Upper lobe of left lung (tissue), 6 donors: ENCODE data around the gene GBX2. TPM values are rescaled to one million over a fixed set of nuclear protein-coding genes. Genes with fewer than 3 reads are reported as not detected.

Experiments
- ATAC-seq, 2 donors: fragments of 200-7000 bp; cut with Tn5 transposase; one replicate each; pipeline ENCODE4 v1.9.1; 2022; ENCODE audit warnings: mild to moderate bottlenecking in 2 of 2, moderate library complexity in 2 of 2; ENCODE audit not compliant: low FRiP score in 2 of 2
- DNase-seq, 2 donors: peaks; one replicate each; pipeline ENCODE4 v3.0.0-alpha.2; 2019 to 2020
- H3K27ac ChIP-seq, 4 donors: fragments of 200-600 bp; sonication (generic); one replicate each; pipeline ENCODE4 v1.5.1; 2016 to 2019
- H3K27me3 ChIP-seq, 4 donors: fragments of 200-600 bp; sonication (generic); one replicate each; pipeline ENCODE4 v1.5.1; 2017 to 2019
- H3K36me3 ChIP-seq, 4 donors: fragments of 200-600 bp; sonication (generic); one replicate each; pipeline ENCODE4 v1.5.1; 2016 to 2019
- H3K4me1 ChIP-seq, 4 donors: fragments of 200-600 bp; sonication (generic); one replicate each; pipeline ENCODE4 v1.5.1; 2018 to 2019
- H3K4me3 ChIP-seq, 4 donors: fragments of 200-600 bp; sonication (generic); one replicate each; pipeline ENCODE4 v1.5.1; 2017 to 2019; ENCODE audit warnings: mild to moderate bottlenecking in 2 of 4, moderate library complexity in 1 of 4
- H3K9me3 ChIP-seq, 4 donors: fragments of 200-600 bp; sonication (generic); one replicate each; pipeline ENCODE4 v1.5.1; 2018 to 2019
- CTCF ChIP-seq, 6 experiments: fragments of 450-650 bp in 4 of 6; fragments of 200-600 bp in 2 of 6; sonication (generic) in 2 of 6; IDR thresholded peaks; one replicate each; pipeline ENCODE4 v1.5.1; 2016 to 2019; ENCODE audit warnings: antibody characterized with exemption in 6 of 6
- EP300 ChIP-seq, 4 donors: sonication (generic); formaldehyde crosslinking; IDR thresholded peaks; one replicate each; pipeline ENCODE4 v1.5.1; 2017; ENCODE audit warnings: antibody characterized with exemption in 4 of 4, control low read depth in 2 of 4
- POLR2A ChIP-seq, 4 donors: fragments of 450-650 bp; IDR thresholded peaks; one replicate each; pipeline ENCODE4 v1.5.1; 2016 to 2017; ENCODE audit warnings: antibody characterized with exemption in 4 of 4, mild to moderate bottlenecking in 2 of 4
- POLR2AphosphoS5 ChIP-seq, 2 donors: sonication (generic); formaldehyde crosslinking; IDR thresholded peaks; one replicate each; pipeline ENCODE4 v1.5.1; 2017; ENCODE audit warnings: antibody characterized with exemption in 2 of 2
- WGBS, 2 donors: methylation state at CpG; one replicate each; pipeline ENCODE4 v1.1.5; 2017 to 2018; 5-methylcytosine and 5-hydroxymethylcytosine counted together
- total RNA-seq, 6 donors: library from RNA; depleted of rRNA in 4 of 6; stranded (reverse); fragments of >200 nt in 4 of 6; gene quantifications; one replicate each; pipeline versions ENCODE4 v1.1.0 to v1.2.1, GENCODE V29; 2016 to 2021
- donor health status: DM: no; HTN: no; CAD: no; lungs with moderate emphysema.
- donor health status: DM: no; HTN: yes; CAD: no; lungs with severe emphysema.

Gene GBX2
- total RNA-seq, 6 donors from 2014 or later, result not detected

GRCh38 chr2:236209535-236209934 is 41.3 kb upstream of the GBX2 start:
- Histone ChIP-seq H3K27me3 (peaks cover 0 to 6% (median 0%) of the 10 kb centered on the region in 4 donors), H3K4me3 (no peak overlapping the region), H3K36me3 (no peaks in the 10 kb centered on the region), H3K4me1 (no peaks in the 10 kb centered on the region), H3K27ac (no peak overlapping the region), H3K9me3 (peaks cover 0 to 8% (median 2%) of the 10 kb centered on the region in 4 donors)
- WGBS, 2 donors, result 60 to 69% methylated on average over 6 of the region's 6 CpGs
- TF ChIP-seq POLR2AphosphoS5 (IDR thresholded peaks at IDR 0.05) (no peak), CTCF (IDR thresholded peaks at IDR 0.05) (no peak), EP300 (IDR thresholded peaks at IDR 0.05) (no peak), POLR2A (IDR thresholded peaks at IDR 0.05) (no peak)
- no peak for DNase-seq
- no peak for ATAC-seq

GRCh38 chr2:236208019-236208926 is 40.1 kb upstream of the GBX2 start:
- Histone ChIP-seq H3K27me3 (no peaks in the 10 kb centered on the region), H3K9me3 (peaks cover 0 to 8% (median 2%) of the 10 kb centered on the region in 4 donors), H3K4me1 (no peaks in the 10 kb centered on the region), H3K27ac (no peak overlapping the region), H3K36me3 (no peaks in the 10 kb centered on the region), H3K4me3 (no peak overlapping the region)
- ATAC-seq (no peak), DNase-seq (no peak)
- 73 to 75% methylated on average over 26 to 27 of the region's 28 CpGs for WGBS, 2 donors
- no peak for TF ChIP-seq POLR2AphosphoS5 (IDR thresholded peaks at IDR 0.05)

- peaks cover 0 to 8% (median 2%) of the 10 kb centered on the region in 4 donors for H3K9me3 ChIP-seq
- H3K4me1 ChIP-seq, result no peaks in the 10 kb centered on the region
- TF ChIP-seq POLR2AphosphoS5 (IDR thresholded peaks at IDR 0.05), result no peak
- TF ChIP-seq POLR2A (IDR thresholded peaks at IDR 0.05), result no peak
- no peak for TF ChIP-seq EP300 (IDR thresholded peaks at IDR 0.05)
- H3K27ac ChIP-seq, result no peak overlapping the region
- ATAC-seq (no peak), DNase-seq (no peak)
- H3K4me3 ChIP-seq, result no peak overlapping the region
- WGBS, 2 donors, result 91 to 92% methylated on average over 11 of the region's 11 CpGs
- no peaks in the 10 kb centered on the region for H3K36me3 ChIP-seq
- H3K27me3 ChIP-seq, result no peaks in the 10 kb centered on the region
Measured at GRCh38 chr2:236207472-236207871, 39.3 kb upstream of the GBX2 start.

- no peaks in the 10 kb centered on the region for H3K36me3 ChIP-seq
Measured at GRCh38 chr2:236205867-236206645, 37.9 kb upstream of the GBX2 start.

GRCh38 chr2:236204953-236205352 is 36.8 kb upstream of the GBX2 start:
- Histone ChIP-seq H3K27ac (no peak overlapping the region), H3K27me3 (no peaks in the 10 kb centered on the region), H3K36me3 (no peaks in the 10 kb centered on the region), H3K4me3 (no peak overlapping the region), H3K4me1 (no peaks in the 10 kb centered on the region), H3K9me3 (peaks cover 0 to 8% (median 2%) of the 10 kb centered on the region in 4 donors)
- 89 to 96% methylated on average over 5 of the region's 5 CpGs for WGBS, 2 donors
- TF ChIP-seq EP300 (IDR thresholded peaks at IDR 0.05), result no peak
- TF ChIP-seq POLR2AphosphoS5 (IDR thresholded peaks at IDR 0.05), result no peak
- TF ChIP-seq CTCF (IDR thresholded peaks at IDR 0.05), result no peak
- no peak for TF ChIP-seq POLR2A (IDR thresholded peaks at IDR 0.05)
- ATAC-seq (no peak), DNase-seq (no peak)

More at GRCh38 chr2:236205867-236206645, 37.9 kb upstream of the GBX2 start:
- no peak for TF ChIP-seq CTCF (IDR thresholded peaks at IDR 0.05)
- TF ChIP-seq POLR2A (IDR thresholded peaks at IDR 0.05), result no peak
- H3K4me3 ChIP-seq, result no peak overlapping the region
- 68 to 79% methylated on average over 2 of the region's 2 CpGs for WGBS, 2 donors
- no peak for DNase-seq
- no peaks in the 10 kb centered on the region for H3K4me1 ChIP-seq
- ATAC-seq, result no peak
- H3K27me3 ChIP-seq, result no peaks in the 10 kb centered on the region
- peaks cover 0 to 8% (median 2%) of the 10 kb centered on the region in 4 donors for H3K9me3 ChIP-seq
- H3K27ac ChIP-seq, result no peak overlapping the region
